SK-N-MC (cell line): ENCODE measurements around the gene ZNF804B.

Source experiments
- EZH2 ChIP-seq: fragments of 200-600 bp; sonication (generic); IDR thresholded peaks from one replicate; pipeline ENCODE4 v1.6.1; 2017; ENCODE audit warnings: antibody characterized with exemption
- POLR2AphosphoS5 ChIP-seq: IDR thresholded peaks from 2 replicates; pipeline ENCODE4 v1.6.1; 2012; ENCODE audit warnings: mild to moderate bottlenecking, low read depth, low read length, borderline replicate concordance

- TF ChIP-seq POLR2AphosphoS5 (no peak), EZH2 (no peak)
These were observed 557.2 kb downstream of the ZNF804B start for GRCh38 chr7:89316584-89317251.
